HCT116 (cell line): ENCODE measurements around the gene ZNF496. TPM values are rescaled to one million over a fixed set of nuclear protein-coding genes. Genes with fewer than 3 reads are reported as not detected.
"Not testable (repeated sequence)": the region's sequence is repeated elsewhere in the genome, so short reads cannot be mapped to it uniquely, and the experiment has no call there.

ENCODE experiments used
- ATAC-seq: fragments of 200-7000 bp; cut with Tn5 transposase; 2 replicates; pipeline ENCODE4 v1.9.1; 2020; ENCODE audit warnings: mild to moderate bottlenecking, moderate library complexity
- BruUV-seq: library from RNA; stranded (reverse); fragments of 400-500 nt; replicated peaks from 2 replicates; lab custom pipeline; 2021; lab: Mats Ljungman, UMichigan
- CTCF ChIA-PET: fragments of 300-600 bp; sonication (Branson Sonifier 250); formaldehyde crosslinking; loops from one replicate; lab custom pipeline; 2021; ENCODE audit warnings: antibody characterized with exemption; lab: Charles Lee
- POLR2A ChIA-PET: fragments of 300-600, 350-600 bp; sonication (Branson Sonifier 250); formaldehyde crosslinking; loops from one replicate; lab custom pipeline; 2021; ENCODE audit warnings: antibody characterized with exemption; lab: Charles Lee
- RAD21 ChIA-PET, 2 experiments: fragments of 300-600 bp; sonication (Branson Sonifier 250); formaldehyde crosslinking; loops; one replicate each; lab custom pipeline; 2023; ENCODE audit warnings: low total read pairs in 2 of 2; ENCODE audit not compliant: uncharacterized antibody in 2 of 2, unreplicated experiment in 2 of 2, low non-redundant PET in 1 of 2; lab: Charles Lee
- DNase-seq: peaks from one replicate; pipeline ENCODE4 v3.0.0-alpha.2; 2010; ENCODE audit warnings: low read depth, low spot score
- H2AFZ ChIP-seq: fragments of 200-600 bp; shearing (Covaris generic), sonication (generic); 2 replicates; pipeline ENCODE4 v1.6.1; 2017; ENCODE audit warnings: low read depth, mixed run types, mixed read lengths, antibody characterized with exemption, low read length; ENCODE audit not compliant: poor library complexity, severe bottlenecking
- H3K27ac ChIP-seq: 2 replicates; pipeline ENCODE4 v1.5.1; 2012; ENCODE audit warnings: low read depth, low read length
- H3K27me3 ChIP-seq: fragments of 200-600 bp; sonication (generic); 2 replicates; pipeline ENCODE4 v1.6.1; 2016; ENCODE audit warnings: mixed run types, low read length, mixed read lengths; ENCODE audit not compliant: insufficient read depth
- H3K36me3 ChIP-seq, 2 experiments: fragments of 200-500 bp in 1 of 2; fragments of 200-600 bp in 1 of 2; sonication (Bioruptor generic) in 1 of 2; sonication (generic) in 1 of 2; 2 replicates each; pipeline versions ENCODE4 v1.5.1 to v1.6.1; 2014 to 2016; ENCODE audit warnings: low read length in 2 of 2, inconsistent platforms in 1 of 2, mixed read lengths in 1 of 2, mixed run types in 1 of 2; ENCODE audit not compliant: insufficient read depth in 2 of 2, control insufficient read depth in 1 of 2
- H3K4me1 ChIP-seq, 2 experiments: fragments of 200-600 bp in 1 of 2; sonication (generic) in 1 of 2; 2 replicates each; pipeline versions ENCODE4 v1.5.1 to v1.6.1; 2012 to 2017; ENCODE audit warnings: low read length in 2 of 2, inconsistent platforms in 1 of 2, mild to moderate bottlenecking in 1 of 2, mixed read lengths in 1 of 2, mixed run types in 1 of 2, moderate library complexity in 1 of 2; ENCODE audit not compliant: insufficient read depth in 2 of 2, control insufficient read depth in 1 of 2
- H3K4me2 ChIP-seq: fragments of 200-600 bp; sonication (generic); 2 replicates; pipeline ENCODE4 v1.6.1; 2017; ENCODE audit warnings: mixed run types, low read length, mixed read lengths
- H3K4me3 ChIP-seq, 2 experiments: fragments of 200-600 bp in 1 of 2; sonication (generic) in 1 of 2; replicated peaks in 1 of 2; 2 replicates each; pipeline ENCODE4 v1.5.1; 2011 to 2016; ENCODE audit warnings: low read length in 2 of 2, control low read depth in 1 of 2, low read depth in 1 of 2, mild to moderate bottlenecking in 1 of 2, mixed read lengths in 1 of 2, mixed run types in 1 of 2
- H3K79me2 ChIP-seq: fragments of 200-600 bp; sonication (generic); 2 replicates; pipeline ENCODE4 v1.6.1; 2017; ENCODE audit warnings: mild to moderate bottlenecking, mixed run types, low read length, moderate library complexity, mixed read lengths; ENCODE audit not compliant: insufficient read depth
- H3K9ac ChIP-seq: fragments of 200-600 bp; sonication (generic); 2 replicates; pipeline ENCODE4 v1.6.1; 2016; ENCODE audit warnings: low read length, mixed read lengths
- H3K9me2 ChIP-seq: fragments of 200-600 bp; sonication (generic), shearing (Covaris generic); 2 replicates; pipeline ENCODE4 v1.6.1; 2017; ENCODE audit warnings: mixed run types, mild to moderate bottlenecking, moderate library complexity; ENCODE audit not compliant: insufficient read depth
- H3K9me3 ChIP-seq, 2 experiments: fragments of 200-500 bp in 1 of 2; fragments of 200-600 bp in 1 of 2; sonication (Bioruptor generic) in 1 of 2; sonication (generic) in 1 of 2; 2 replicates each; pipeline ENCODE4 v1.6.1; 2014 to 2017; ENCODE audit warnings: low read length in 2 of 2, mixed read lengths in 2 of 2, inconsistent platforms in 1 of 2, low read depth in 1 of 2, mild to moderate bottlenecking in 1 of 2, mixed run types in 1 of 2, moderate library complexity in 1 of 2; ENCODE audit not compliant: control insufficient read depth in 1 of 2, insufficient read depth in 1 of 2
- H4K20me1 ChIP-seq: fragments of 200-600 bp; sonication (generic), shearing (Covaris generic); 2 replicates; pipeline ENCODE4 v1.6.1; 2017; ENCODE audit warnings: mixed run types, mild to moderate bottlenecking, moderate library complexity; ENCODE audit not compliant: insufficient read depth
- CEBPB ChIP-seq: IDR thresholded peaks from 2 replicates; pipeline ENCODE4 v1.6.1; 2012; ENCODE audit warnings: low read depth
- ELF1 ChIP-seq: IDR thresholded peaks from 2 replicates; pipeline ENCODE4 v1.6.1; 2012; ENCODE audit warnings: low read depth, borderline replicate concordance
- EZH2 ChIP-seq: fragments of 200-600 bp; sonication (generic); IDR thresholded peaks from 2 replicates; pipeline ENCODE4 v1.6.1; 2017; ENCODE audit warnings: antibody characterized with exemption, mixed run types
- EZH2phosphoT487 ChIP-seq: fragments of 200-600 bp; IDR thresholded peaks from 2 replicates; pipeline ENCODE4 v1.6.1; 2018; ENCODE audit warnings: antibody characterized with exemption, borderline replicate concordance
- JUND ChIP-seq: IDR thresholded peaks from 2 replicates; pipeline ENCODE4 v1.6.1; 2012
- POLR2A ChIP-seq: IDR thresholded peaks from 2 replicates; pipeline ENCODE4 v1.7.0; 2011; ENCODE audit warnings: borderline replicate concordance; ENCODE audit not compliant: insufficient read depth, insufficient read length; ENCODE audit errors: extremely low read depth
- POLR2AphosphoS5 ChIP-seq: IDR thresholded peaks from 2 replicates; pipeline ENCODE4 v1.6.1; 2011; ENCODE audit warnings: mild to moderate bottlenecking, low read depth, low read length, moderate library complexity
- RAD21 ChIP-seq: IDR thresholded peaks from 2 replicates; pipeline ENCODE4 v1.6.1; 2012; ENCODE audit warnings: low read depth, mild to moderate bottlenecking
- SP1 ChIP-seq: IDR thresholded peaks from 2 replicates; pipeline ENCODE4 v1.6.1; 2012; ENCODE audit warnings: low read depth
- SRF ChIP-seq: IDR thresholded peaks from 2 replicates; pipeline ENCODE4 v1.6.1; 2012; ENCODE audit warnings: low read depth
- ZFX ChIP-seq: fragments of 450-650 bp; IDR thresholded peaks from 2 replicates; pipeline ENCODE4 v1.6.1; 2017
- ZNF274 ChIP-seq: fragments of 200-500 bp; sonication (Bioruptor generic); IDR thresholded peaks from 2 replicates; pipeline ENCODE4 v1.6.1; 2014; ENCODE audit warnings: mild to moderate bottlenecking, low read depth, low read length, inconsistent platforms
- intact Hi-C: fragments of 100-400 bp; cut with micrococcal nuclease; formaldehyde crosslinking; loops from 2 replicates; pipeline ENCODE4 v1.10.0; 2022
- total RNA-seq: library from RNA; stranded (reverse); gene quantifications from one replicate; pipeline ENCODE4 v1.2.1, GENCODE V29; 2021; ENCODE audit not compliant: unreplicated experiment
- TF ChIP-seq, protein P1 (sequence below): IDR thresholded peaks from 2 replicates; pipeline ENCODE4 v1.6.1; 2012

ZNF496 gene
- total RNA-seq, 1 experiment from 2014 or later = 37.4 TPM

DNA sequence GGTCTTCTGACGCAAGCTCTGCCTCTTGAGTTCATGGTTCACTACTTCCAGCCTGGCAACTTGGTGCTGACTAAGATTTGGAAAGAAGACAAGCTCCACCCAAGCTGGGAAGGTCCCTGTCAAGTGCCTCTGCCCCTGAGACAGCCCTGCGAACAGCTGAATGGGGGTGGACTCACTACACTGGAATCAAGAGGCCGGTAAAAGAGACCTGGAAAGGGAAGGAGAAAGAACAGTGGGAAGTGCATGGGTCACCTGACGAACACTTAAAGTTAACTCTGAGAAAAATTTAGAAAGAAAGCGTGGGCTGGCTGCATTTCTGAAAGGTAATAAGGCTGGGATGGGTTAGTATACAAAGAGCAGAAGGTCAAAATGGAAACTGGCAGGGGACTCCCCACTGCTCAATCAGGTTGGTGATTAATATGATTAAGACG lies 26.1 kb upstream of the ZNF496 start:
- Histone ChIP-seq H3K4me1 (no peaks in the 10 kb centered on the region), H3K9me3 (no peaks in the 10 kb centered on the region), H3K4me2 (no peak overlapping the region), H3K79me2 (no peaks in the 10 kb centered on the region), H3K9me2 (no peaks in the 10 kb centered on the region), H4K20me1 (no peaks in the 10 kb centered on the region), H3K27ac (no peak overlapping the region), H3K9ac (no peak overlapping the region), H3K36me3 (no peaks in the 10 kb centered on the region)
- ChIA-PET RAD21 (no interaction called here), POLR2A (no interaction called here), CTCF (no interaction called here)
- intact Hi-C loops = no loop called here
- DNase-seq (no peak), ATAC-seq (no peak)
- BruUV-seq = no TSS peak
- TF ChIP-seq EZH2 (no peak), CEBPB (no peak), POLR2A (no peak), ZNF274 (no peak), RAD21 (no peak), ELF1 (no peak), JUND (no peak), SRF (no peak)
- TF ChIP-seq, protein P1, sequence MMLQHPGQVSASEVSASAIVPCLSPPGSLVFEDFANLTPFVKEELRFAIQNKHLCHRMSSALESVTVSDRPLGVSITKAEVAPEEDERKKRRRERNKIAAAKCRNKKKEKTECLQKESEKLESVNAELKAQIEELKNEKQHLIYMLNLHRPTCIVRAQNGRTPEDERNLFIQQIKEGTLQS = no peak
- TF ChIP-seq, all 23 proteins: peak for 0
- no peak overlapping the region for H3K4me3 ChIP-seq
- no peak overlapping the region for H2AFZ ChIP-seq
- no peaks in the 10 kb centered on the region for H3K27me3 ChIP-seq

DNA sequence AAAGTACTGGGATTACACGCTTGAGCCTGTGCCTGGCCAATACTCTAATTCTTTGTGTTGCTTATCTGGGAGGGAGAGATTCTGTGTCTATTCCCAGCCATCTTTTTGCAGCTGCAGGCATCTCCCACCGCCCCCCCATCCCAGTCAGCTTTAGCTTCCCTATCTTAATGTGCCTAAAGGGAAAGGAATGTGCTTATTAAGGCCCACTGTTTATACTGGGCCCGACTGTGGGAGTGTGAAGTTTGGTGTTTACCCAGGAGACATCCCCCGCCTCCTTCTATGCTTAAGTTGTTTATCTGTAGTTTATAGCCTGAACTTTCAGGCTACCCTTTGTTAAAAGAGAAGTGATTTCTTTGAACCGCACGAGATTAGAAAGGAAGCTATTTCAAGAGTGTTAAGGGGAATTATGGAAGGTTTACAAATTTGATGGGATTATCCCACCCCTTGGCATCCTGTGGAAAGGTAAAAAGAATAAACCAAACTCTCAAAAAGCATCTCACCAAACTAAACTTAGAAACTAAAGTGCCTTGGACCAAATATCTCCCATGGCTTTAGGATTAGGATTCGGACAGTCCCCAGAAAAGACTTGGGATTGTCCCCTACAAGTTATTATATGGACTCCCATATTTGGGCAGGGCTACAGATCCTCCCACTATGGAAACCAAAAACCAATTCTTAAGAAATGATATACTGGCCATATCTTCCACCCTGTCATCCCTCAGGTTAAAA lies 25.5 kb upstream of the ZNF496 start:
- Histone ChIP-seq H3K9me3 (no peaks in the 10 kb centered on the region), H3K9ac (no peak overlapping the region), H4K20me1 (no peaks in the 10 kb centered on the region), H3K4me1 (peaks cover 0 to under 1% of the 10 kb centered on the region in 2 experiments; a peak in 1 of 4 replicates), H2AFZ (no peak overlapping the region), H3K9me2 (no peaks in the 10 kb centered on the region), H3K4me3 (no peak overlapping the region), H3K4me2 (no peak overlapping the region), H3K27ac (no peak overlapping the region), H3K36me3 (no peaks in the 10 kb centered on the region), H3K79me2 (no peaks in the 10 kb centered on the region), H3K27me3 (no peaks in the 10 kb centered on the region)
- intact Hi-C loops = no loop called here
- ChIA-PET CTCF (no interaction called here), RAD21 (no interaction called here), POLR2A (no interaction called here)
- DNase-seq = no peak
- TF ChIP-seq ZFX = no peak
- no peak for TF ChIP-seq SP1
- no peak for TF ChIP-seq SRF
- TF ChIP-seq POLR2AphosphoS5 = no peak
- no peak for TF ChIP-seq RAD21
- TF ChIP-seq EZH2phosphoT487 = no peak
- no TSS peak for BruUV-seq
- no peak for ATAC-seq

DNA sequence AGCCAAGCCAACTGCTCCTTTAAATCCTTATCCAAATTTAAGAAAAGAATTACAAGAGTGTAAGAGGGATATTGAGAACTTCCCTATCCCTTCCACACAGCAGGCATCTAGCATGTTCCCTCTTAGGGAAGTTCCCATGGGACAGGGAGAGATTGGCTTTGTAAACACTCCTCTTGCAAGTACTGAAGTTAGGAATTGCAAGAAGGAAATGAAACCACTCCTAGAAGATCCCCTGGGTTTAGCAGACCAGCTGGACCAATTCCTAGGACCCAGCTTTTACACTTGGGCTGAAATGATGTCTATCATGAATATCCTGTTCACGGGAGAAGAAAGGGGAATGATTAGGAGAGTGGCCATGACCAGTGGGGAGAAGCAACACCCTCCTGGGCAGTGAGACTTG lies 23.5 kb upstream of the ZNF496 start:
- CTCF ChIA-PET, H3K4me3 ChIP-seq, POLR2A ChIA-PET: not testable (repeated sequence)

More for the DNA sequence above, 23.5 kb upstream of the ZNF496 start:
- H3K4me1 ChIP-seq, RAD21 ChIA-PET, H4K20me1 ChIP-seq, H3K36me3 ChIP-seq, BruUV-seq, H3K4me2 ChIP-seq, H3K27me3 ChIP-seq, H3K9me2 ChIP-seq, DNase-seq, ATAC-seq, H3K27ac ChIP-seq, H3K9me3 ChIP-seq, H3K79me2 ChIP-seq, H3K9ac ChIP-seq, H2AFZ ChIP-seq, intact Hi-C loops: not testable (repeated sequence)
